H1 (cell line): ENCODE results near the gene KLHL10. TPM values are rescaled to one million over a fixed set of nuclear protein-coding genes. Genes with fewer than 3 reads are reported as not detected.

ENCODE experiments used
- CTCF ChIA-PET: fragments of 300-600 bp; sonication (Branson Sonifier 250); formaldehyde crosslinking; loops from one replicate; lab custom pipeline; 2021; ENCODE audit not compliant: partially characterized antibody; lab: Charles Lee
- POLR2A ChIA-PET: fragments of 300-600 bp; sonication (Branson Sonifier 250); formaldehyde crosslinking; loops from one replicate; lab custom pipeline; 2021; ENCODE audit warnings: inconsistent platforms; ENCODE audit not compliant: partially characterized antibody; lab: Charles Lee
- DNase-seq, 2 experiments: peaks; one replicate each; pipeline versions ENCODE4 v3.0.0 to v3.0.0-alpha.2; 2010 to 2022; ENCODE audit warnings: low spot score in 2 of 2, low read depth in 1 of 2, mixed read lengths in 1 of 2
- FAIRE-seq: peaks from 2 replicates; lab custom pipeline; 2011; peaks lifted over from hg19 to GRCh38; lab: Jason Lieb, UNC
- H2AFZ ChIP-seq: 2 replicates; pipeline ENCODE4 v1.8.1; 2012; ENCODE audit warnings: low read length, inconsistent platforms
- H2AK5ac ChIP-seq: 2 replicates; pipeline ENCODE4 v1.6.1; 2013; ENCODE audit warnings: low read depth, low read length
- H2BK120ac ChIP-seq: replicated peaks from 2 replicates; pipeline ENCODE3; 2013; ENCODE audit warnings: low read depth, low read length, inconsistent platforms
- H2BK12ac ChIP-seq: 2 replicates; pipeline ENCODE4 v1.6.1; 2013; ENCODE audit warnings: low read depth, low read length
- H2BK15ac ChIP-seq: 2 replicates; pipeline ENCODE4 v1.6.1; 2013; ENCODE audit warnings: low read length
- H2BK20ac ChIP-seq: 2 replicates; pipeline ENCODE4 v1.6.1; 2013; ENCODE audit warnings: low read length
- H2BK5ac ChIP-seq: 2 replicates; pipeline ENCODE4 v1.6.1; 2013; ENCODE audit warnings: low read depth, low read length
- H3K14ac ChIP-seq: 2 replicates; pipeline ENCODE4 v1.6.1; 2013; ENCODE audit warnings: inconsistent platforms; ENCODE audit not compliant: insufficient read length
- H3K18ac ChIP-seq: 2 replicates; pipeline ENCODE4 v1.6.1; 2013; ENCODE audit warnings: low read length; ENCODE audit errors: extremely low read depth
- H3K23ac ChIP-seq: 2 replicates; pipeline ENCODE4 v1.6.1; 2013; ENCODE audit warnings: inconsistent platforms; ENCODE audit not compliant: insufficient read length
- H3K23me2 ChIP-seq: 2 replicates; pipeline ENCODE4 v1.6.1; 2013; ENCODE audit warnings: low read depth, low read length
- H3K27ac ChIP-seq: 2 replicates; pipeline ENCODE4 v1.6.1; 2011; ENCODE audit warnings: low read depth, low read length, inconsistent platforms
- H3K27me3 ChIP-seq, 4 experiments: replicated peaks in 1 of 4; 1 replicate in 1 of 4; 2 replicates in 3 of 4; pipeline versions ENCODE4 v1.6.1 to v1.8.1; 2011 to 2013; ENCODE audit warnings: low read length in 3 of 4, mild to moderate bottlenecking in 3 of 4, inconsistent platforms in 2 of 4, mixed read lengths in 2 of 4, moderate library complexity in 1 of 4; ENCODE audit not compliant: control insufficient read depth in 3 of 4, insufficient read depth in 3 of 4; ENCODE audit errors: extremely low read depth in 1 of 4
- H3K36me3 ChIP-seq, 4 experiments: 2 replicates each; pipeline versions ENCODE4 v1.6.1 to v1.8.1; 2011 to 2013; ENCODE audit warnings: mild to moderate bottlenecking in 4 of 4, low read length in 3 of 4, moderate library complexity in 2 of 4, control low read depth in 1 of 4, inconsistent platforms in 1 of 4; ENCODE audit not compliant: insufficient read depth in 4 of 4, control insufficient read depth in 2 of 4
- H3K4ac ChIP-seq: replicated peaks from 2 replicates; pipeline ENCODE3; 2013; ENCODE audit warnings: low read length, low read depth, mixed read lengths, inconsistent platforms; ENCODE audit not compliant: insufficient read length
- H3K4me1 ChIP-seq, 4 experiments: replicated peaks in 1 of 4; 1 replicate in 1 of 4; 2 replicates in 3 of 4; pipeline versions ENCODE4 v1.6.1 to v1.8.1; 2011 to 2013; ENCODE audit warnings: low read length in 3 of 4, inconsistent platforms in 2 of 4, mixed read lengths in 1 of 4; ENCODE audit not compliant: insufficient read depth in 4 of 4, control insufficient read depth in 3 of 4
- H3K4me2 ChIP-seq, 2 experiments: 2 replicates each; pipeline versions ENCODE4 v1.6.1 to v1.8.1; 2011 to 2013; ENCODE audit warnings: low read depth in 2 of 2, low read length in 2 of 2, control low read depth in 1 of 2, inconsistent platforms in 1 of 2, mild to moderate bottlenecking in 1 of 2; ENCODE audit not compliant: insufficient read depth in 1 of 2
- H3K4me3 ChIP-seq, 4 experiments: fragments of 200-600, 300-600 bp in 1 of 4; sonication (generic), shearing (Covaris generic), sonication (Bioruptor Twin) in 1 of 4; 2 replicates each; pipeline versions ENCODE4 v1.5.1 to v1.8.1; 2011 to 2016; ENCODE audit warnings: low read length in 4 of 4, low read depth in 3 of 4, control low read depth in 2 of 4, inconsistent platforms in 2 of 4, mild to moderate bottlenecking in 2 of 4, mixed read lengths in 1 of 4, moderate library complexity in 1 of 4; ENCODE audit not compliant: insufficient read depth in 2 of 4; ENCODE audit errors: extremely low read depth in 1 of 4
- H3K56ac ChIP-seq: replicated peaks from 2 replicates; pipeline ENCODE3; 2013; ENCODE audit warnings: low read depth, mild to moderate bottlenecking, mixed read lengths, low read length, inconsistent platforms; ENCODE audit not compliant: insufficient read length
- H3K79me1 ChIP-seq: 2 replicates; pipeline ENCODE4 v1.6.1; 2013; ENCODE audit warnings: low read depth, low read length, control low read depth
- H3K79me2 ChIP-seq, 2 experiments: 2 replicates each; pipeline versions ENCODE4 v1.6.1 to v1.8.1; 2012 to 2013; ENCODE audit warnings: low read length in 2 of 2, mild to moderate bottlenecking in 2 of 2, inconsistent platforms in 1 of 2; ENCODE audit not compliant: insufficient read depth in 2 of 2, control insufficient read depth in 1 of 2
- H3K9ac ChIP-seq, 4 experiments: replicated peaks in 1 of 4; 1 replicate in 1 of 4; 2 replicates in 3 of 4; pipeline versions ENCODE4 v1.6.1 to v1.8.1; 2011 to 2013; ENCODE audit warnings: low read depth in 3 of 4, low read length in 3 of 4, control low read depth in 2 of 4, mild to moderate bottlenecking in 2 of 4, moderate library complexity in 2 of 4, inconsistent platforms in 1 of 4; ENCODE audit errors: extremely low read depth in 1 of 4
- H3K9me3 ChIP-seq, 2 experiments: 2 replicates each; pipeline versions ENCODE4 v1.6.1 to v1.8.1; 2012 to 2013; ENCODE audit warnings: mild to moderate bottlenecking in 2 of 2, moderate library complexity in 2 of 2, control low read depth in 1 of 2, inconsistent platforms in 1 of 2, low read depth in 1 of 2, low read length in 1 of 2, mixed read lengths in 1 of 2; ENCODE audit not compliant: insufficient read depth in 2 of 2
- H4K20me1 ChIP-seq, 2 experiments: replicated peaks in 1 of 2; 2 replicates each; pipeline versions ENCODE3 to v1.8.1; 2011 to 2013; ENCODE audit warnings: inconsistent platforms in 2 of 2, low read length in 2 of 2, mild to moderate bottlenecking in 1 of 2; ENCODE audit not compliant: insufficient read depth in 2 of 2, control insufficient read depth in 1 of 2
- H4K5ac ChIP-seq: 2 replicates; pipeline ENCODE4 v1.6.1; 2013; ENCODE audit warnings: low read length, low read depth, mixed read lengths, inconsistent platforms; ENCODE audit not compliant: insufficient read length
- H4K8ac ChIP-seq: 2 replicates; pipeline ENCODE4 v1.8.0; 2013; ENCODE audit warnings: mild to moderate bottlenecking, moderate library complexity, low read length, inconsistent platforms; ENCODE audit not compliant: insufficient read depth; ENCODE audit errors: extremely low read depth
- H4K91ac ChIP-seq: replicated peaks from 2 replicates; pipeline ENCODE3; 2013; ENCODE audit warnings: low read length, mixed read lengths, inconsistent platforms; ENCODE audit not compliant: insufficient read length
- ATF2 ChIP-seq: IDR thresholded peaks from 2 replicates; pipeline ENCODE4 v1.6.1; 2012; ENCODE audit warnings: low read length, inconsistent platforms
- BRCA1 ChIP-seq: IDR thresholded peaks from 2 replicates; pipeline ENCODE4 v1.6.1; 2012; ENCODE audit warnings: low read depth, low read length, improper control_type of control experiment
- CHD2 ChIP-seq: IDR thresholded peaks from 2 replicates; pipeline ENCODE4 v1.6.1; 2012; ENCODE audit warnings: low read length, improper control_type of control experiment
- CREB1 ChIP-seq: IDR thresholded peaks from 2 replicates; pipeline ENCODE4 v1.6.1; 2012; ENCODE audit warnings: inconsistent platforms
- EP300 ChIP-seq, 2 experiments: IDR thresholded peaks; 1 replicate in 1 of 2; 2 replicates in 1 of 2; pipeline ENCODE4 v1.6.1; 2011 to 2012; ENCODE audit warnings: low read depth in 2 of 2, low read length in 2 of 2, mild to moderate bottlenecking in 2 of 2, borderline replicate concordance in 1 of 2, inconsistent platforms in 1 of 2, moderate library complexity in 1 of 2
- HDAC6 ChIP-seq: IDR thresholded peaks from one replicate; pipeline ENCODE4 v1.7.1; 2012; ENCODE audit warnings: low read depth, mild to moderate bottlenecking, inconsistent platforms, low read length, moderate library complexity
- SIX5 ChIP-seq: IDR thresholded peaks from 2 replicates; pipeline ENCODE4 v1.6.1; 2011; ENCODE audit warnings: mild to moderate bottlenecking, low read depth, low read length
- SUZ12 ChIP-seq: fragments of 200-600 bp; sonication (generic); IDR thresholded peaks from 2 replicates; pipeline ENCODE4 v1.6.1; 2012; ENCODE audit warnings: mild to moderate bottlenecking, inconsistent platforms, low read length, moderate library complexity, mixed read lengths
- YY1 ChIP-seq: IDR thresholded peaks from 2 replicates; pipeline ENCODE4 v1.6.1; 2011; ENCODE audit warnings: low read depth, mild to moderate bottlenecking, low read length
- ZNF274 ChIP-seq: IDR thresholded peaks from 2 replicates; pipeline ENCODE4 v1.7.0; 2012; ENCODE audit warnings: low read length, borderline replicate concordance; ENCODE audit errors: extremely low read depth
- WGBS, 2 experiments: shearing (Covaris generic) in 1 of 2; methylation state at CpG; one replicate each; pipeline versions ENCODE4 v1.1.6 to v1.1.7; 2013 to 2015; ENCODE audit warnings: low lambda C conversion rate in 2 of 2, mixed read lengths in 2 of 2, inconsistent platforms in 1 of 2, low coverage in 1 of 2, missing lambda C conversion rate in 1 of 2; ENCODE audit not compliant: insufficient replicate concordance in 2 of 2, insufficient coverage in 1 of 2, insufficient read length in 1 of 2; ENCODE audit errors: extremely low coverage in 1 of 2, missing lambda C conversion rate in 1 of 2; 5-methylcytosine and 5-hydroxymethylcytosine counted together
- polyA plus RNA-seq, 7 experiments: library from polyadenylated mRNA; depleted of rRNA in 3 of 7; stranded (reverse) in 5 of 7; unstranded in 2 of 7; fragments of >200 nt in 5 of 7; fragments of 200-250 nt in 2 of 7; gene quantifications; 1 replicate in 5 of 7; 2 replicates in 1 of 7; 4 replicates in 1 of 7; pipeline versions ENCODE4 v1.2.1 to v1.2.3, GENCODE V29; 2011 to 2013; ENCODE audit warnings: missing spikeins in 2 of 7, mixed read lengths in 2 of 7
- total RNA-seq: library from RNA; stranded (reverse); fragmentation: NEBNext Ultra II Directional; extraction: Animal tissue kit (Norgen Biotek cat#: 25700); gene quantifications from 2 replicates; pipeline ENCODE4 v1.2.1, GENCODE V29; 2021

KLHL10 gene
- total and polyA plus RNA-seq, 2 of the 8 experiments (the other 6 are each of a cell fraction or from before 2014, with no cell fraction given) = 0.19 to 0.26 TPM

GRCh38 chr17:41844971-41845370 lies 7.3 kb downstream of the KLHL10 start:
- Histone ChIP-seq H3K4me3 (no peak overlapping the region), H3K9ac (no peak overlapping the region), H4K5ac (no peak overlapping the region), H2BK12ac (no peak overlapping the region), H4K8ac (no peak overlapping the region), H4K91ac (no peak overlapping the region), H3K56ac (no peak overlapping the region), H2AFZ (no peak overlapping the region), H3K36me3 (peaks cover 0 to 2% (median 0%) of the 10 kb centered on the region in 4 experiments; a peak in 1 of 8 replicates), H3K27ac (no peak overlapping the region), H3K18ac (no peak overlapping the region), H3K14ac (no peak overlapping the region), H3K23me2 (no peaks in the 10 kb centered on the region), H2BK120ac (no peak overlapping the region), H3K23ac (no peak overlapping the region), H2BK20ac (no peak overlapping the region), H3K79me1 (no peaks in the 10 kb centered on the region), H3K79me2 (peaks cover 0 to 12% of the 10 kb centered on the region in 2 experiments; a peak in 2 of 4 replicates), H2AK5ac (no peak overlapping the region), H3K4ac (no peak overlapping the region), H3K27me3 (no peaks in the 10 kb centered on the region), H2BK5ac (no peak overlapping the region), H2BK15ac (no peak overlapping the region), H3K4me2 (no peak overlapping the region), H3K4me1 (no peaks in the 10 kb centered on the region), H3K9me3 (no peaks in the 10 kb centered on the region), H4K20me1 (no peaks in the 10 kb centered on the region)
- no peak for FAIRE-seq
- TF ChIP-seq BRCA1 (no peak), YY1 (no peak), SIX5 (no peak), ZNF274 (no peak), EP300 (IDR thresholded peaks at IDR 0.05; ENCODE audit: borderline replicate concordance in 1 of 2, low read depth in 2 of 2, low read length in 2 of 2) (no peak), SUZ12 (no peak), HDAC6 (no peak), CREB1 (no peak), CHD2 (no peak), ATF2 (no peak)
- DNase-seq = no peak
- CTCF ChIA-PET = no interaction called here
- 84% methylated on average over 6 of the region's 6 CpGs; no CpG with 5 or more reads in 1 of the 2 experiments for WGBS, 2 experiments
- POLR2A ChIA-PET = no interaction called here
